ENCODE data around the gene MYO1D.

Gene MYO1D

GRCh38 chr17:32625971-32626370 lies 251.0 kb downstream of the MYO1D start:
- DNase-seq (ENCODE audit: low read depth in 2 of 2), result no peak

- no peak for DNase-seq (ENCODE audit: low read depth in 2 of 2)
These were observed 253.7 kb downstream of the MYO1D start for GRCh38 chr17:32623196-32623595.

GRCh38 chr17:32622540-32622939 lies 254.4 kb downstream of the MYO1D start:
- no peak for DNase-seq (ENCODE audit: low read depth in 2 of 2)

- DNase-seq (ENCODE audit: low read depth in 2 of 2), result no peak
These were observed 255.2 kb downstream of the MYO1D start for GRCh38 chr17:32621612-32622312.

GRCh38 chr17:32615326-32615725 lies 261.6 kb downstream of the MYO1D start:
- no peak for DNase-seq (ENCODE audit: low read depth in 2 of 2)

GRCh38 chr17:32610943-32611342 lies 266.0 kb downstream of the MYO1D start:
- no peak for DNase-seq (ENCODE audit: low read depth in 2 of 2)

GRCh38 chr17:32609884-32610650 lies 266.9 kb downstream of the MYO1D start:
- DNase-seq (ENCODE audit: low read depth in 2 of 2), result no peak

- DNase-seq (ENCODE audit: low read depth in 2 of 2), result peak; percentile 25 to 39
These were observed 267.8 kb downstream of the MYO1D start for GRCh38 chr17:32609085-32609484.

- DNase-seq (ENCODE audit: low read depth in 2 of 2), result no peak
These were observed 268.7 kb downstream of the MYO1D start for GRCh38 chr17:32608267-32608666.

- DNase-seq (ENCODE audit: low read depth in 2 of 2), result no peak
These were observed 272.0 kb downstream of the MYO1D start for GRCh38 chr17:32604966-32605365.

- no peak for DNase-seq (ENCODE audit: low read depth in 2 of 2)
These were observed 274.5 kb downstream of the MYO1D start for GRCh38 chr17:32602396-32602795.

- DNase-seq (ENCODE audit: low read depth in 2 of 2), result no peak
These were observed 275.1 kb downstream of the MYO1D start for GRCh38 chr17:32601866-32602265.

GRCh38 chr17:32596628-32597027 lies 280.3 kb downstream of the MYO1D start:
- DNase-seq (ENCODE audit: low read depth in 2 of 2), result no peak

GRCh38 chr17:32596206-32596605 lies 280.7 kb downstream of the MYO1D start:
- no peak for DNase-seq (ENCODE audit: low read depth in 2 of 2)

- DNase-seq (ENCODE audit: low read depth in 2 of 2), result no peak
These were observed 283.9 kb downstream of the MYO1D start for GRCh38 chr17:32593003-32593402.

- no peak for DNase-seq (ENCODE audit: low read depth in 2 of 2)
These were observed 285.5 kb downstream of the MYO1D start for GRCh38 chr17:32591405-32591804.

- DNase-seq (ENCODE audit: low read depth in 2 of 2), result no peak
These were observed 285.9 kb downstream of the MYO1D start for GRCh38 chr17:32590974-32591373.

- no peak for DNase-seq (ENCODE audit: low read depth in 2 of 2)
These were observed 287.9 kb downstream of the MYO1D start for GRCh38 chr17:32588982-32589381.

GRCh38 chr17:32588135-32588534 lies 288.8 kb downstream of the MYO1D start:
- no peak for DNase-seq (ENCODE audit: low read depth in 2 of 2)

- no peak for DNase-seq (ENCODE audit: low read depth in 2 of 2)
These were observed 290.3 kb downstream of the MYO1D start for GRCh38 chr17:32586666-32587065.

GRCh38 chr17:32584792-32585191 lies 292.1 kb downstream of the MYO1D start:
- no peak for DNase-seq (ENCODE audit: low read depth in 2 of 2)

GRCh38 chr17:32583053-32583452 lies 293.9 kb downstream of the MYO1D start:
- no peak for DNase-seq (ENCODE audit: low read depth in 2 of 2)

- DNase-seq (ENCODE audit: low read depth in 2 of 2), result no peak
These were observed 301.1 kb downstream of the MYO1D start for GRCh38 chr17:32575852-32576251.

- no peak for DNase-seq (ENCODE audit: low read depth in 2 of 2)
These were observed 306.9 kb downstream of the MYO1D start for GRCh38 chr17:32570081-32570396.

Measured in stimulated activated CD8-positive, alpha-beta memory T cell treated with anti-CD3 and anti-CD28 coated beads, Interleukin-2, amount 100 ng/mL, for 1 hour (primary cell).